ENCODE data around the gene TMEM87B. TPM values are rescaled to one million over a fixed set of nuclear protein-coding genes. Genes with fewer than 3 reads are reported as not detected.

The TMEM87B gene
- total and polyA plus RNA-seq, 10 of the 15 experiments (the other 5 are each of a cell fraction or from before 2014, with no cell fraction given): 5.7 to 20.6 (median 12.3) TPM

DNA sequence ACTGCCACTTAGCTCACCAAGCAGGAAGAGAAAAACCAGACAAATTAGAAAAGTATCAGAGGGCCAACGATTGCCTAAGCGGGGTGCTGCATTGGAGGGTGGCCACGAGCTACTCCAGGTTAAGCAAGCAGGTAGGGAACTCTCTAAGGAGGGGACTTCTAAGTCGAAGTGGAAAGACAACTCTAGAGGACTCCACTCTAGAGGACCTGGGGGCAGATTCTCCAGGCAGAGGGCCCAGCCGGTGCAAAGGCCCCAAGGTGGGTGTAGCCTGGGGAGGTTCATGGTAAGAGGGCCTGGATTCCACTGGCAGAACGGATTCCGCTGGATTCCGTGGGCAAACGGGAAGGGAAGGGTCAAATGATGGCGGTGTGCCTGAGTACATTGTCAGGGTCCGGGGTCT, 95.8 kb downstream of the TMEM87B start (continued):
- TF ChIP-seq, protein P1, sequence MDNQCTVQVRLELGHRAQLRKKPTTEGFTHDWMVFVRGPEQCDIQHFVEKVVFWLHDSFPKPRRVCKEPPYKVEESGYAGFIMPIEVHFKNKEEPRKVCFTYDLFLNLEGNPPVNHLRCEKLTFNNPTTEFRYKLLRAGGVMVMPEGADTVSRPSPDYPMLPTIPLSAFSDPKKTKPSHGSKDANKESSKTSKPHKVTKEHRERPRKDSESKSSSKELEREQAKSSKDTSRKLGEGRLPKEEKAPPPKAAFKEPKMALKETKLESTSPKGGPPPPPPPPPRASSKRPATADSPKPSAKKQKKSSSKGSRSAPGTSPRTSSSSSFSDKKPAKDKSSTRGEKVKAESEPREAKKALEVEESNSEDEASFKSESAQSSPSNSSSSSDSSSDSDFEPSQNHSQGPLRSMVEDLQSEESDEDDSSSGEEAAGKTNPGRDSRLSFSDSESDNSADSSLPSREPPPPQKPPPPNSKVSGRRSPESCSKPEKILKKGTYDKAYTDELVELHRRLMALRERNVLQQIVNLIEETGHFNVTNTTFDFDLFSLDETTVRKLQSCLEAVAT (IDR thresholded peaks at IDR 0.05): no peak
- TF ChIP-seq, protein P2, sequence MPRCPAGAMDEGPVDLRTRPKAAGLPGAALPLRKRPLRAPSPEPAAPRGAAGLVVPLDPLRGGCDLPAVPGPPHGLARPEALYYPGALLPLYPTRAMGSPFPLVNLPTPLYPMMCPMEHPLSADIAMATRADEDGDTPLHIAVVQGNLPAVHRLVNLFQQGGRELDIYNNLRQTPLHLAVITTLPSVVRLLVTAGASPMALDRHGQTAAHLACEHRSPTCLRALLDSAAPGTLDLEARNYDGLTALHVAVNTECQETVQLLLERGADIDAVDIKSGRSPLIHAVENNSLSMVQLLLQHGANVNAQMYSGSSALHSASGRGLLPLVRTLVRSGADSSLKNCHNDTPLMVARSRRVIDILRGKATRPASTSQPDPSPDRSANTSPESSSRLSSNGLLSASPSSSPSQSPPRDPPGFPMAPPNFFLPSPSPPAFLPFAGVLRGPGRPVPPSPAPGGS (IDR thresholded peaks at IDR 0.05; ENCODE audit: borderline replicate concordance, insufficient read depth, low read depth, low read length, poor library complexity, severe bottlenecking): no peak
- TF ChIP-seq SUZ12 (IDR thresholded peaks at IDR 0.05; ENCODE audit: unreplicated experiment) (no peak), HDAC6 (IDR thresholded peaks at IDR 0.05; ENCODE audit: unreplicated experiment) (no peak), ZZZ3 (IDR thresholded peaks at IDR 0.05; ENCODE audit: control insufficient read depth, insufficient read length, low read depth) (no peak), IKZF2 (IDR thresholded peaks at IDR 0.05) (no peak), IRF4 (IDR thresholded peaks at IDR 0.05; ENCODE audit: low read depth, low read length) (no peak), EGR1 (IDR thresholded peaks at IDR 0.05; ENCODE audit: borderline replicate concordance in 1 of 2, low read depth in 2 of 2, low read length in 2 of 2) (no peak), LARP7 (IDR thresholded peaks at IDR 0.05) (no peak)
- TF ChIP-seq, protein P3, sequence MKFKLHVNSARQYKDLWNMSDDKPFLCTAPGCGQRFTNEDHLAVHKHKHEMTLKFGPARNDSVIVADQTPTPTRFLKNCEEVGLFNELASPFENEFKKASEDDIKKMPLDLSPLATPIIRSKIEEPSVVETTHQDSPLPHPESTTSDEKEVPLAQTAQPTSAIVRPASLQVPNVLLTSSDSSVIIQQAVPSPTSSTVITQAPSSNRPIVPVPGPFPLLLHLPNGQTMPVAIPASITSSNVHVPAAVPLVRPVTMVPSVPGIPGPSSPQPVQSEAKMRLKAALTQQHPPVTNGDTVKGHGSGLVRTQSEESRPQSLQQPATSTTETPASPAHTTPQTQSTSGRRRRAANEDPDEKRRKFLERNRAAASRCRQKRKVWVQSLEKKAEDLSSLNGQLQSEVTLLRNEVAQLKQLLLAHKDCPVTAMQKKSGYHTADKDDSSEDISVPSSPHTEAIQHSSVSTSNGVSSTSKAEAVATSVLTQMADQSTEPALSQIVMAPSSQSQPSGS (IDR thresholded peaks at IDR 0.05; ENCODE audit: low read length): no peak
